KMS-11 (cell line): Measurements from ENCODE around the gene ARHGEF33.

ENCODE experiments used
- H2AFZ ChIP-seq: fragments of 200-600 bp; sonication (generic); 2 replicates; pipeline ENCODE4 v1.6.1; 2016; ENCODE audit warnings: antibody characterized with exemption, mixed run types, low read depth
- H3K27ac ChIP-seq: fragments of 200-600 bp; sonication (generic); 2 replicates; pipeline ENCODE4 v1.6.1; 2016; ENCODE audit warnings: mild to moderate bottlenecking, mixed run types
- H3K27me3 ChIP-seq: fragments of 200-600 bp; sonication (generic); 2 replicates; pipeline ENCODE4 v1.6.1; 2017; ENCODE audit warnings: mild to moderate bottlenecking, low read depth, mixed run types, moderate library complexity; ENCODE audit not compliant: insufficient read depth
- H3K36me3 ChIP-seq: fragments of 200-600 bp; sonication (generic); 2 replicates; pipeline ENCODE4 v1.6.1; 2017; ENCODE audit warnings: mild to moderate bottlenecking, mixed run types; ENCODE audit not compliant: insufficient read depth
- H3K4me1 ChIP-seq: fragments of 200-600 bp; sonication (generic); 2 replicates; pipeline ENCODE4 v1.6.1; 2016; ENCODE audit warnings: mild to moderate bottlenecking, low read depth, mixed run types; ENCODE audit not compliant: poor library complexity, severe bottlenecking
- H3K4me2 ChIP-seq: fragments of 200-600 bp; sonication (generic); 2 replicates; pipeline ENCODE4 v1.7.0; 2016; ENCODE audit warnings: mild to moderate bottlenecking, mixed run types
- H3K4me3 ChIP-seq: fragments of 200-600 bp; sonication (generic); IDR thresholded peaks from 2 replicates; pipeline ENCODE4 v1.6.1; 2017; ENCODE audit warnings: low read depth, low read length, mixed read lengths; ENCODE audit not compliant: insufficient read depth
- H3K79me2 ChIP-seq: fragments of 200-600 bp; sonication (generic); 2 replicates; pipeline ENCODE4 v1.6.1; 2016; ENCODE audit warnings: low read depth, mixed run types; ENCODE audit not compliant: insufficient read depth
- H3K9ac ChIP-seq: fragments of 200-600 bp; sonication (generic); 2 replicates; pipeline ENCODE4 v1.6.1; 2016; ENCODE audit warnings: mild to moderate bottlenecking, mixed run types
- H4K20me1 ChIP-seq: fragments of 200-600 bp; sonication (generic); 2 replicates; pipeline ENCODE4 v1.6.1; 2016; ENCODE audit warnings: mild to moderate bottlenecking, mixed run types; ENCODE audit not compliant: insufficient read depth
- CTCF ChIP-seq: fragments of 200-600 bp; sonication (generic); conservative IDR thresholded peaks from 2 replicates; pipeline ENCODE4 v1.6.1; 2017; ENCODE audit warnings: low read depth, mild to moderate bottlenecking, antibody characterized with exemption, low read length, moderate library complexity, mixed read lengths

The ARHGEF33 gene

GRCh38 chr2:38889575-38889974 is at the start of gene ARHGEF33:
TSS of gene ARHGEF33 (plus strand) at chr2:38889875. CDS start at chr2:38919448, 29,573 bp downstream.
- no peak within 1 kb of the TSS for H3K4me3 ChIP-seq
- H3K79me2 ChIP-seq = no peaks in the 10 kb centered on the region
- H3K4me1 ChIP-seq = no peaks in the 10 kb centered on the region
- no peak within 1 kb of the TSS for H2AFZ ChIP-seq
- no peaks in the 10 kb centered on the region for H3K36me3 ChIP-seq
- no peaks in the 10 kb centered on the region for H3K27me3 ChIP-seq
- H3K9ac ChIP-seq = no peak within 1 kb of the TSS
- TF ChIP-seq CTCF = no peak
- H4K20me1 ChIP-seq = no peaks in the 10 kb centered on the region
- no peak within 1 kb of the TSS for H3K4me2 ChIP-seq
- no peak within 1 kb of the TSS for H3K27ac ChIP-seq

- H3K4me2 ChIP-seq = no peak overlapping the region
- H3K27ac ChIP-seq = no peak overlapping the region
- H4K20me1 ChIP-seq = no peaks in the 10 kb centered on the region
- H3K27me3 ChIP-seq = no peaks in the 10 kb centered on the region
- H3K79me2 ChIP-seq = no peaks in the 10 kb centered on the region
- H2AFZ ChIP-seq = no peak overlapping the region
- H3K9ac ChIP-seq = no peak overlapping the region
- H3K4me3 ChIP-seq = no peak overlapping the region
- no peak for TF ChIP-seq CTCF
- no peaks in the 10 kb centered on the region for H3K36me3 ChIP-seq
- H3K4me1 ChIP-seq = no peaks in the 10 kb centered on the region
Measured at GRCh38 chr2:38850045-38850444, 39.6 kb upstream of the ARHGEF33 start.

- Histone ChIP-seq H3K27me3 (no peaks in the 10 kb centered on the region), H3K36me3 (no peaks in the 10 kb centered on the region)
- TF ChIP-seq CTCF = no peak
Measured at GRCh38 chr2:38856165-38856564, 33.5 kb upstream of the ARHGEF33 start.

GRCh38 chr2:38862476-38862875 is 27.2 kb upstream of the ARHGEF33 start:
- Histone ChIP-seq H3K4me3 (no peak overlapping the region), H2AFZ (no peak overlapping the region), H3K36me3 (no peaks in the 10 kb centered on the region), H3K27ac (no peak overlapping the region), H3K9ac (no peak overlapping the region), H3K79me2 (no peaks in the 10 kb centered on the region), H4K20me1 (0 out of 2 replicates have a peak, but pooled peaks cover 3% of the 10 kb centered on the region), H3K4me1 (peaks cover 8% of the 10 kb centered on the region), H3K27me3 (no peaks in the 10 kb centered on the region), H3K4me2 (no peak overlapping the region)
- no peak for TF ChIP-seq CTCF

More at GRCh38 chr2:38856165-38856564, 33.5 kb upstream of the ARHGEF33 start:
- no peak overlapping the region for H3K4me2 ChIP-seq
- H3K9ac ChIP-seq = no peak overlapping the region
- H3K4me1 ChIP-seq = no peaks in the 10 kb centered on the region
- H4K20me1 ChIP-seq = no peaks in the 10 kb centered on the region
- no peak overlapping the region for H3K27ac ChIP-seq
- no peak overlapping the region for H2AFZ ChIP-seq
- no peak overlapping the region for H3K4me3 ChIP-seq
- H3K79me2 ChIP-seq = no peaks in the 10 kb centered on the region
